Measurements from ENCODE around the gene DUSP2.

DNA sequence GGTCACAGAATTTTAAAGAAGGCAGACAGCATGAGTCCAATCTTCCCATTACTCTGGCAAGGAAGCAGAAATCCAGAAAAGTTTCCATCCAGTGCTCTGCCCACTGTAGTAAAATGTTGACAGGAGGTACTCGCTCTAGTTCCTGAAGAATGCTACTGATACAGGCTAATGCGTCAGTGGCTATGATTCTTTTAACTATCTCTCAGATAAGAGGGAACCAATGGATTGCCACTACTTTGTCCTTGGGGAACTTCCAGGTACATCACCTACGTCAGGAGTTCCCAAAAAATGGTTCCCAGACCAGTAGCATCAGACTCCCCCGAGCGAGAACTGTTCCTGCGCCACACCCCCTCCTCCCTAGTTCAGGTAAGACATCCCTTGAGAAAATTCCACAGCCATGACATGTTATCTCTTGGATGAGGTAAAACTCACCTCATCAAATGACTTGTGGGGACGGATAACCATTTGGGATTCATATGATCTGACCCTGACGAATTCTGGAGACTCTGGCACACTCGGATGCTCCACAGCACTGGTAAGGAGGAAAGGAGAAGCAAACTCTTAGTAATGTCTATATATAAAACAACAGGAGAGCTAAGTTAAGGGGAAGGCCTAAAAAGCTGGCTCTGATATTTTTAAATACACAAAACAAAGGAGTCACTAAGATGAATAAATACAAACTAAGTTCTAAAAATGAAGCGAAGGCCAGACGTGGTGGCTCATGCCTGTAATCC, 46.9 kb upstream of the DUSP2 start:
- TF ChIP-seq GATA2 (IDR thresholded peaks at IDR 0.05; ENCODE audit: low read depth, low read length) = no peak
- TF ChIP-seq GATA3 (IDR thresholded peaks at IDR 0.05; ENCODE audit: low read depth, low read length) = no peak
